ENCODE data around the gene ATXN1.

ATXN1 gene

GRCh38 chr6:16274483-16274882 is 486.8 kb downstream of the ATXN1 start:
- no peaks in the 10 kb centered on the region for H3K79me2 ChIP-seq (ENCODE audit: insufficient read depth, low read length)
- no peaks in the 10 kb centered on the region for H3K9me2 ChIP-seq (replicated peaks; ENCODE audit: low read depth, low read length)
- TF ChIP-seq, protein P1, sequence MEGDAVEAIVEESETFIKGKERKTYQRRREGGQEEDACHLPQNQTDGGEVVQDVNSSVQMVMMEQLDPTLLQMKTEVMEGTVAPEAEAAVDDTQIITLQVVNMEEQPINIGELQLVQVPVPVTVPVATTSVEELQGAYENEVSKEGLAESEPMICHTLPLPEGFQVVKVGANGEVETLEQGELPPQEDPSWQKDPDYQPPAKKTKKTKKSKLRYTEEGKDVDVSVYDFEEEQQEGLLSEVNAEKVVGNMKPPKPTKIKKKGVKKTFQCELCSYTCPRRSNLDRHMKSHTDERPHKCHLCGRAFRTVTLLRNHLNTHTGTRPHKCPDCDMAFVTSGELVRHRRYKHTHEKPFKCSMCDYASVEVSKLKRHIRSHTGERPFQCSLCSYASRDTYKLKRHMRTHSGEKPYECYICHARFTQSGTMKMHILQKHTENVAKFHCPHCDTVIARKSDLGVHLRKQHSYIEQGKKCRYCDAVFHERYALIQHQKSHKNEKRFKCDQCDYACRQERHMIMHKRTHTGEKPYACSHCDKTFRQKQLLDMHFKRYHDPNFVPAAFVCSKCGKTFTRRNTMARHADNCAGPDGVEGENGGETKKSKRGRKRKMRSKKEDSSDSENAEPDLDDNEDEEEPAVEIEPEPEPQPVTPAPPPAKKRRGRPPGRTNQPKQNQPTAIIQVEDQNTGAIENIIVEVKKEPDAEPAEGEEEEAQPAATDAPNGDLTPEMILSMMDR (conservative IDR thresholded peaks at IDR 0.05; ENCODE audit: low read length), result no peak
- TF ChIP-seq EZH2phosphoT487 (IDR thresholded peaks at IDR 0.05; ENCODE audit: borderline replicate concordance), result no peak
- no peaks in the 10 kb centered on the region for H3K27me3 ChIP-seq (ENCODE audit: insufficient read depth, low read length, poor library complexity, severe bottlenecking)
- H3K9ac ChIP-seq (ENCODE audit: low read depth, low read length, poor library complexity, severe bottlenecking), result no peak overlapping the region
- peaks cover 13% of the 10 kb centered on the region for H3K4me1 ChIP-seq (ENCODE audit: insufficient read depth, low read length, poor library complexity, severe bottlenecking)
- no peaks in the 10 kb centered on the region for H3K36me3 ChIP-seq (ENCODE audit: insufficient read depth, low read length)
- H3K4me3 ChIP-seq (ENCODE audit: low read length, poor library complexity, severe bottlenecking), result no peak overlapping the region
- no peaks in the 10 kb centered on the region for H4K20me1 ChIP-seq (ENCODE audit: insufficient read depth, low read length, poor library complexity, severe bottlenecking)
- no peaks in the 10 kb centered on the region for H3K9me3 ChIP-seq (ENCODE audit: insufficient read depth, low read depth, low read length)
- H3F3A ChIP-seq (ENCODE audit: low read depth), result no peaks in the 10 kb centered on the region
- no peak overlapping the region for H2AFZ ChIP-seq (ENCODE audit: low read length)
- no peak overlapping the region for H3K4me2 ChIP-seq (ENCODE audit: low read depth, low read length, poor library complexity, severe bottlenecking)

GRCh38 chr6:16273256-16273655 is 488.0 kb downstream of the ATXN1 start:
- H3F3A ChIP-seq (ENCODE audit: low read depth), result no peaks in the 10 kb centered on the region
- no peak overlapping the region for H2AFZ ChIP-seq (ENCODE audit: low read length)
- no peaks in the 10 kb centered on the region for H3K9me3 ChIP-seq (ENCODE audit: insufficient read depth, low read depth, low read length)
- no peak overlapping the region for H3K4me3 ChIP-seq (ENCODE audit: low read length, poor library complexity, severe bottlenecking)
- H3K27me3 ChIP-seq (ENCODE audit: insufficient read depth, low read length, poor library complexity, severe bottlenecking), result no peaks in the 10 kb centered on the region
- TF ChIP-seq, protein P1 (conservative IDR thresholded peaks at IDR 0.05; ENCODE audit: low read length), result no peak
- TF ChIP-seq EZH2phosphoT487 (IDR thresholded peaks at IDR 0.05; ENCODE audit: borderline replicate concordance), result no peak
- H3K79me2 ChIP-seq (ENCODE audit: insufficient read depth, low read length), result no peaks in the 10 kb centered on the region
- no peaks in the 10 kb centered on the region for H3K36me3 ChIP-seq (ENCODE audit: insufficient read depth, low read length)
- peaks cover 13% of the 10 kb centered on the region for H3K4me1 ChIP-seq (ENCODE audit: insufficient read depth, low read length, poor library complexity, severe bottlenecking)
- no peaks in the 10 kb centered on the region for H4K20me1 ChIP-seq (ENCODE audit: insufficient read depth, low read length, poor library complexity, severe bottlenecking)
- no peaks in the 10 kb centered on the region for H3K9me2 ChIP-seq (replicated peaks; ENCODE audit: low read depth, low read length)
- no peak overlapping the region for H3K9ac ChIP-seq (ENCODE audit: low read depth, low read length, poor library complexity, severe bottlenecking)
- H3K4me2 ChIP-seq (ENCODE audit: low read depth, low read length, poor library complexity, severe bottlenecking), result no peak overlapping the region

DNA sequence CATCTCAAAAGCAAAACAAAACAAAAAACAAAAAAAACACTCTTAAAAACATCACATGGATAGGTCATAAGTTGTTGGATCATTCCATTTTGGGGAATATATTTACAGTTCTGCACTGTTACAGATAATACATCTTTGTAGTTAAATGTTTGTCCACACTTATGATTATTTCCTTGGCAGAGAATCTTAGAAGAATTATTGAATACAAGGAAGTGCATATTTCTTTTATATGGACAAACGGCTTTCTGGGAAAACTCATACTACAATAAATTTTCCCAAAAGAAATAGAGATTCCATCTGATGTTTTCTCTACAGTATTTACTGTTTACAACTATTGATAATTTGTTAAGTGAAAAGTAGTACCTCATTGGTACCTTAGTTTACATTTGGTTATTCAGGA is 489.1 kb downstream of the ATXN1 start:
- Histone ChIP-seq H3K36me3 (ENCODE audit: insufficient read depth, low read length) (no peaks in the 10 kb centered on the region), H3K9me2 (replicated peaks; ENCODE audit: low read depth, low read length) (no peaks in the 10 kb centered on the region), H3K4me2 (ENCODE audit: low read depth, low read length, poor library complexity, severe bottlenecking) (no peak overlapping the region), H3F3A (ENCODE audit: low read depth) (no peaks in the 10 kb centered on the region), H3K4me1 (ENCODE audit: insufficient read depth, low read length, poor library complexity, severe bottlenecking) (peaks cover 8% of the 10 kb centered on the region), H2AFZ (ENCODE audit: low read length) (no peak overlapping the region), H3K27me3 (ENCODE audit: insufficient read depth, low read length, poor library complexity, severe bottlenecking) (no peaks in the 10 kb centered on the region), H4K20me1 (ENCODE audit: insufficient read depth, low read length, poor library complexity, severe bottlenecking) (no peaks in the 10 kb centered on the region), H3K79me2 (ENCODE audit: insufficient read depth, low read length) (no peaks in the 10 kb centered on the region), H3K9ac (ENCODE audit: low read depth, low read length, poor library complexity, severe bottlenecking) (no peak overlapping the region), H3K4me3 (ENCODE audit: low read length, poor library complexity, severe bottlenecking) (no peak overlapping the region), H3K9me3 (ENCODE audit: insufficient read depth, low read depth, low read length) (no peaks in the 10 kb centered on the region)
- TF ChIP-seq EZH2phosphoT487 (IDR thresholded peaks at IDR 0.05; ENCODE audit: borderline replicate concordance), result no peak
- TF ChIP-seq, protein P1 (conservative IDR thresholded peaks at IDR 0.05; ENCODE audit: low read length), result no peak

Measured in Loucy (cell line).